Esophagus muscularis mucosa (tissue), 4 donors: Measurements from ENCODE around the gene MACC1.

ENCODE experiments used
- CTCF ChIP-seq, 3 experiments: fragments of 200-600 bp in 2 of 3; fragments of 450-650 bp in 1 of 3; sonication (generic) in 2 of 3; IDR thresholded peaks; one replicate each; pipeline ENCODE4 v1.5.1; 2017 to 2019; ENCODE audit warnings: antibody characterized with exemption in 3 of 3, mild to moderate bottlenecking in 2 of 3, moderate library complexity in 1 of 3
- EP300 ChIP-seq: sonication (generic); formaldehyde crosslinking; IDR thresholded peaks from one replicate; pipeline ENCODE4 v1.6.1; 2017; ENCODE audit warnings: antibody characterized with exemption
- POLR2A ChIP-seq: fragments of 450-650 bp; IDR thresholded peaks from one replicate; pipeline ENCODE4 v1.6.1; 2017; ENCODE audit warnings: antibody characterized with exemption, moderate library complexity, mild to moderate bottlenecking, low read depth
- POLR2AphosphoS5 ChIP-seq, 2 donors: sonication (generic); formaldehyde crosslinking; IDR thresholded peaks; one replicate each; pipeline ENCODE4 v1.6.1; 2017; ENCODE audit warnings: antibody characterized with exemption in 2 of 2

- TF ChIP-seq EP300, result no peak
- TF ChIP-seq CTCF (IDR thresholded peaks at IDR 0.05), result no peak
- no peak for TF ChIP-seq POLR2AphosphoS5 (IDR thresholded peaks at IDR 0.05)
- TF ChIP-seq POLR2A, result no peak
These were observed 121.3 kb downstream of the MACC1 start for GRCh38 chr7:20095862-20096261.
